ENCODE data around the gene OASL.

Gene OASL

GRCh38 chr12:121079736-121080272 is 40.8 kb upstream of the OASL start:
- no peak for TF ChIP-seq TAF1 (IDR thresholded peaks at IDR 0.05; ENCODE audit: borderline replicate concordance, insufficient read depth, low read length)
- TF ChIP-seq, protein P1, sequence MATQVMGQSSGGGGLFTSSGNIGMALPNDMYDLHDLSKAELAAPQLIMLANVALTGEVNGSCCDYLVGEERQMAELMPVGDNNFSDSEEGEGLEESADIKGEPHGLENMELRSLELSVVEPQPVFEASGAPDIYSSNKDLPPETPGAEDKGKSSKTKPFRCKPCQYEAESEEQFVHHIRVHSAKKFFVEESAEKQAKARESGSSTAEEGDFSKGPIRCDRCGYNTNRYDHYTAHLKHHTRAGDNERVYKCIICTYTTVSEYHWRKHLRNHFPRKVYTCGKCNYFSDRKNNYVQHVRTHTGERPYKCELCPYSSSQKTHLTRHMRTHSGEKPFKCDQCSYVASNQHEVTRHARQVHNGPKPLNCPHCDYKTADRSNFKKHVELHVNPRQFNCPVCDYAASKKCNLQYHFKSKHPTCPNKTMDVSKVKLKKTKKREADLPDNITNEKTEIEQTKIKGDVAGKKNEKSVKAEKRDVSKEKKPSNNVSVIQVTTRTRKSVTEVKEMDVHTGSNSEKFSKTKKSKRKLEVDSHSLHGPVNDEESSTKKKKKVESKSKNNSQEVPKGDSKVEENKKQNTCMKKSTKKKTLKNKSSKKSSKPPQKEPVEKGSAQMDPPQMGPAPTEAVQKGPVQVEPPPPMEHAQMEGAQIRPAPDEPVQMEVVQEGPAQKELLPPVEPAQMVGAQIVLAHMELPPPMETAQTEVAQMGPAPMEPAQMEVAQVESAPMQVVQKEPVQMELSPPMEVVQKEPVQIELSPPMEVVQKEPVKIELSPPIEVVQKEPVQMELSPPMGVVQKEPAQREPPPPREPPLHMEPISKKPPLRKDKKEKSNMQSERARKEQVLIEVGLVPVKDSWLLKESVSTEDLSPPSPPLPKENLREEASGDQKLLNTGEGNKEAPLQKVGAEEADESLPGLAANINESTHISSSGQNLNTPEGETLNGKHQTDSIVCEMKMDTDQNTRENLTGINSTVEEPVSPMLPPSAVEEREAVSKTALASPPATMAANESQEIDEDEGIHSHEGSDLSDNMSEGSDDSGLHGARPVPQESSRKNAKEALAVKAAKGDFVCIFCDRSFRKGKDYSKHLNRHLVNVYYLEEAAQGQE (IDR thresholded peaks at IDR 0.05; ENCODE audit: insufficient read depth in 1 of 2, low read depth in 2 of 2, low read length in 2 of 2) = no peak
- no peak for TF ChIP-seq FOXP2 (optimal IDR thresholded peaks at IDR 0.05; ENCODE audit: borderline replicate concordance, extremely low read depth, extremely low read length, insufficient read depth)
- TF ChIP-seq SIN3A (IDR thresholded peaks at IDR 0.05; ENCODE audit: borderline replicate concordance, insufficient read depth, low read length) = no peak
- TF ChIP-seq POLR2AphosphoS5 (IDR thresholded peaks at IDR 0.05; ENCODE audit: low read depth, low read length) = no peak

DNA sequence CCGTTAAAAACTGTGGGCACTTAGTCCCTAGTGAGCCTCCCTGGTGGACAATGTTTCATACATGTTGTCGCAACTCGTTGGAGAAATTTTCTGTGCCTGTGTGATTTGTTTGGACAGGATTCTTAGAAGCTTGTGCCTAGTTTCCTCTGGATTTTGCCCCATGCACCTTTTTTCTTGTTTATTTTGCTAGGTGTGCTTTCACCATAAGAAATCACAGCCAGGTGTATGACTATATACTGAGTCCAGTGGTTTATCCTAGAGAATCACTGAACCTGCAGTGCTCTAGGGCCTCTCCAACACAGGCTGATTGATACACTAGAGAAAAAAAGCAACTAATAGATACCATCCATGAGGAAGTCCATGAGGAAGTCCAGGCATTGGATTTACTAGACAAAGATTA is 33.1 kb upstream of the OASL start:
- TF ChIP-seq TAF1 (IDR thresholded peaks at IDR 0.05; ENCODE audit: borderline replicate concordance, insufficient read depth, low read length) = no peak
- no peak for TF ChIP-seq FOXP2 (optimal IDR thresholded peaks at IDR 0.05; ENCODE audit: borderline replicate concordance, extremely low read depth, extremely low read length, insufficient read depth)
- TF ChIP-seq, protein P1 (IDR thresholded peaks at IDR 0.05; ENCODE audit: insufficient read depth in 1 of 2, low read depth in 2 of 2, low read length in 2 of 2) = no peak
- TF ChIP-seq POLR2AphosphoS5 (IDR thresholded peaks at IDR 0.05; ENCODE audit: low read depth, low read length) = no peak
- TF ChIP-seq SIN3A (IDR thresholded peaks at IDR 0.05; ENCODE audit: borderline replicate concordance, insufficient read depth, low read length) = no peak

- TF ChIP-seq TAF1 (IDR thresholded peaks at IDR 0.05; ENCODE audit: borderline replicate concordance, insufficient read depth, low read length) (no peak), POLR2AphosphoS5 (IDR thresholded peaks at IDR 0.05; ENCODE audit: low read depth, low read length) (no peak), FOXP2 (optimal IDR thresholded peaks at IDR 0.05; ENCODE audit: borderline replicate concordance, extremely low read depth, extremely low read length, insufficient read depth) (no peak), SIN3A (IDR thresholded peaks at IDR 0.05; ENCODE audit: borderline replicate concordance, insufficient read depth, low read length) (no peak)
- TF ChIP-seq, protein P1 (IDR thresholded peaks at IDR 0.05; ENCODE audit: insufficient read depth in 1 of 2, low read depth in 2 of 2, low read length in 2 of 2) = no peak
Measured at GRCh38 chr12:121069206-121069605, 30.2 kb upstream of the OASL start.

DNA sequence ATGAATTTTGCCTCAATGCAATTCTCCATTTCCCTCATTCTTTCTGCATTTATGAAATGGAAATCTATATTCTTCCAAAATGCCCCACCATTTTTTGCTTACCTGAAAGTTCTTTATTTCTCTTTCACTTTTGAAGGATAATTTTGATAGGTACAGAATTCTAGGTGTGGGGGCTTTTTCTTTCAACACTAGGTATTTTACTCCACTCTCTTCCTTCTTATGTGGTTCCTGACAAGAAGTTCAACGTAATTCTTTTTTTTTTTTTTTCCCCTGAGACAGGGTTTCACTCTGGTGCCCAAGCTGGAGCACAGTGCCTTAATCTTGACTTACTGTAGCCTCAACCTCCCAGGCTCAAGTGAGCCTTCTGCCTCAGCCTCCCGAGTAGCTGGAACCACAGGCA is 26.3 kb upstream of the OASL start:
- no peak for TF ChIP-seq SIN3A (IDR thresholded peaks at IDR 0.05; ENCODE audit: borderline replicate concordance, insufficient read depth, low read length)
- TF ChIP-seq POLR2AphosphoS5 (IDR thresholded peaks at IDR 0.05; ENCODE audit: low read depth, low read length) = no peak
- no peak for TF ChIP-seq TAF1 (IDR thresholded peaks at IDR 0.05; ENCODE audit: borderline replicate concordance, insufficient read depth, low read length)
- TF ChIP-seq, protein P1 (IDR thresholded peaks at IDR 0.05; ENCODE audit: insufficient read depth in 1 of 2, low read depth in 2 of 2, low read length in 2 of 2) = no peak
- no peak for TF ChIP-seq FOXP2 (optimal IDR thresholded peaks at IDR 0.05; ENCODE audit: borderline replicate concordance, extremely low read depth, extremely low read length, insufficient read depth)

GRCh38 chr12:121064116-121064515 is 25.1 kb upstream of the OASL start:
- TF ChIP-seq, protein P1 (IDR thresholded peaks at IDR 0.05; ENCODE audit: insufficient read depth in 1 of 2, low read depth in 2 of 2, low read length in 2 of 2) = no peak
- TF ChIP-seq FOXP2 (optimal IDR thresholded peaks at IDR 0.05; ENCODE audit: borderline replicate concordance, extremely low read depth, extremely low read length, insufficient read depth) (no peak), POLR2AphosphoS5 (IDR thresholded peaks at IDR 0.05; ENCODE audit: low read depth, low read length) (no peak), SIN3A (IDR thresholded peaks at IDR 0.05; ENCODE audit: borderline replicate concordance, insufficient read depth, low read length) (no peak), TAF1 (IDR thresholded peaks at IDR 0.05; ENCODE audit: borderline replicate concordance, insufficient read depth, low read length) (no peak)

Measured in PFSK-1 (cell line).